GM19463 (cell line): Measurements from ENCODE around the gene CHAMP1.

Source experiments
- ATAC-seq: cut with Tn5 transposase; IDR thresholded peaks from one replicate; pipeline ENCODE4 v1.9.1; 2021; ENCODE audit warnings: mild to moderate bottlenecking, moderate library complexity; ENCODE audit not compliant: unreplicated experiment

The CHAMP1 gene, protein sequence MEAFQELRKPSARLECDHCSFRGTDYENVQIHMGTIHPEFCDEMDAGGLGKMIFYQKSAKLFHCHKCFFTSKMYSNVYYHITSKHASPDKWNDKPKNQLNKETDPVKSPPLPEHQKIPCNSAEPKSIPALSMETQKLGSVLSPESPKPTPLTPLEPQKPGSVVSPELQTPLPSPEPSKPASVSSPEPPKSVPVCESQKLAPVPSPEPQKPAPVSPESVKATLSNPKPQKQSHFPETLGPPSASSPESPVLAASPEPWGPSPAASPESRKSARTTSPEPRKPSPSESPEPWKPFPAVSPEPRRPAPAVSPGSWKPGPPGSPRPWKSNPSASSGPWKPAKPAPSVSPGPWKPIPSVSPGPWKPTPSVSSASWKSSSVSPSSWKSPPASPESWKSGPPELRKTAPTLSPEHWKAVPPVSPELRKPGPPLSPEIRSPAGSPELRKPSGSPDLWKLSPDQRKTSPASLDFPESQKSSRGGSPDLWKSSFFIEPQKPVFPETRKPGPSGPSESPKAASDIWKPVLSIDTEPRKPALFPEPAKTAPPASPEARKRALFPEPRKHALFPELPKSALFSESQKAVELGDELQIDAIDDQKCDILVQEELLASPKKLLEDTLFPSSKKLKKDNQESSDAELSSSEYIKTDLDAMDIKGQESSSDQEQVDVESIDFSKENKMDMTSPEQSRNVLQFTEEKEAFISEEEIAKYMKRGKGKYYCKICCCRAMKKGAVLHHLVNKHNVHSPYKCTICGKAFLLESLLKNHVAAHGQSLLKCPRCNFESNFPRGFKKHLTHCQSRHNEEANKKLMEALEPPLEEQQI

GRCh38 chr13:114314074-114314912 lies at the start of gene CHAMP1:
Gene CHAMP1 (plus strand): TSS chr13:114314503. CDS start chr13:114323843, 9,340 bp downstream.
- ATAC-seq, result peak; percentile 84

- ATAC-seq, result no peak
Measured at GRCh38 chr13:114264886-114265611, 49.3 kb upstream of the CHAMP1 start.

GRCh38 chr13:114266241-114266640 lies 48.1 kb upstream of the CHAMP1 start:
- ATAC-seq, result no peak

DNA sequence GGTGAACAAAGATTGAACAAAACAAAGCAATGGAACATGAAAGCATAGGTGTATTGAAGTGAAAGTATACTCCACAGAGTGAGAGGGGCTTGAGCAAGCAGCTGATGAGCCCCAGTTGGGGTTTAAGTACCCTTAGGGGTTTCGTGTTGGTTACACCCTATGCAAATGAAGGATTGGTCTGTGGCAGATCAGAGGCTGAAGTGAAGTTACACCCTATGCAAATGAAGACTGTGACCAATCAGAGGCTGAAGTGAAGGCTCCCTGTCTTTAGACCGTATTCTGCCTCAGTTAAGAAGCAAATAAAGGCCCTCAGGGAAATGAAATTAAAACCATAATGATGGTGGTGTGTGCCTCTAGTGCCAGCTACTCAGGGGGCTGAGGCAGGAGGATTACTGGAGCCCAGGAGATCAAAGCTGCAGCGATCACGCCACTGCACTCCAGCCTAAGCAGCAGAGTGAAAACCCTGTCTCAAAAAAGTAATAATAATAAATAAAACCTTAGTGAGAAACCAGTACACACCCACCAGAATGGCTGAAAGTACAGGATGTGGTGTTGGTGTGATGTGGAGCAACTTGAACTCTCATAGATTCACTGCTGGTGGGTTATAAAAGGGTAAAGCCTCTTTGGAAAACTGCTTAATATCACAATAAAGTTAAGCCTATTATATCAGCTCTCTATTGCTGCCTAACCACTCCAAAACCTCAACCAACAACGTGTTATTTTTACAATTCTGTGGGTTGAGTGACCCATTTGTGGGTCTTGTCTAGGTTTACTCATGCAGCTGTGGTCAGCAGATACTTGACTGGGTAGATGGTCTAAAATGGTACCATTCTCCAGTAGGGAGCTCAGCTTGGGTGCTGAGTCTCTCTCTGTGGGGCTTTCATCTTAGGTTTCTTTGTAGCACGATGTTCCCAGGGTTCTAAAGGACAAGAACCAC lies 45.7 kb upstream of the CHAMP1 start:
- ATAC-seq, result no peak

DNA sequence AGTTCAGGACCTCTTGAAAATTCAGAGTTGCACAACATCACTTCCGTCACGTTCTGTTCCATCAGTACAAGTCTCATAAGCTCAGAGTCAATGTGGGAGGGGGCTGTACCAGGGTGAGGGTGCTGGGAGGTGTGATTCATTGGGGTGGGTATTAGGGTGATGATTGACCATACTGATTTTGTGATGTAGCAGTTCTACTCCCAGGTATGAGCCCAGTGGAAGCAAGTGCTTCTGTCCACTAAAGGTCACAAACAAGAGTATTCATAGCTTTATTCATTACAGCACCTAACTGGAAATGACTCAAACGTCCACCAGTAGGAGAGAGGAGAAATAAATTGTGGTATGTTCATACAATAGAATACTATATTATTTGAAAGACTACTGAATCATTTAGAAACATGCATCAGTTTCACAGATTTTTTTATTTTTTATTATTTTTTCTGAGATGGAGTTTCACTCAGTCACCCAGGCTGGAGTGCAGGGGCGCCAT lies 45.0 kb upstream of the CHAMP1 start:
- no peak for ATAC-seq

- no peak for ATAC-seq
Measured at GRCh38 chr13:114272977-114273376, 41.3 kb upstream of the CHAMP1 start.

- no peak for ATAC-seq
Measured at GRCh38 chr13:114275304-114275703, 39.0 kb upstream of the CHAMP1 start.

GRCh38 chr13:114279146-114279545 lies 35.2 kb upstream of the CHAMP1 start:
- ATAC-seq, result no peak

- no peak for ATAC-seq
Measured at GRCh38 chr13:114279758-114280355, 34.4 kb upstream of the CHAMP1 start.

GRCh38 chr13:114281351-114282040 lies 32.8 kb upstream of the CHAMP1 start, which contains the start of gene UPF3A:
Gene UPF3A (plus strand): TSS chr13:114281601. CDS start chr13:114281640, 39 bp downstream.
- peak; percentile 73 for ATAC-seq

- ATAC-seq, result peak; percentile 50
Measured at GRCh38 chr13:114282041-114282670, 32.1 kb upstream of the CHAMP1 start.

GRCh38 chr13:114283576-114283975 lies 30.7 kb upstream of the CHAMP1 start:
- ATAC-seq, result no peak

- no peak for ATAC-seq
Measured at GRCh38 chr13:114284680-114285079, 29.6 kb upstream of the CHAMP1 start.

- no peak for ATAC-seq
Measured at GRCh38 chr13:114285166-114285808, 29.0 kb upstream of the CHAMP1 start.

DNA sequence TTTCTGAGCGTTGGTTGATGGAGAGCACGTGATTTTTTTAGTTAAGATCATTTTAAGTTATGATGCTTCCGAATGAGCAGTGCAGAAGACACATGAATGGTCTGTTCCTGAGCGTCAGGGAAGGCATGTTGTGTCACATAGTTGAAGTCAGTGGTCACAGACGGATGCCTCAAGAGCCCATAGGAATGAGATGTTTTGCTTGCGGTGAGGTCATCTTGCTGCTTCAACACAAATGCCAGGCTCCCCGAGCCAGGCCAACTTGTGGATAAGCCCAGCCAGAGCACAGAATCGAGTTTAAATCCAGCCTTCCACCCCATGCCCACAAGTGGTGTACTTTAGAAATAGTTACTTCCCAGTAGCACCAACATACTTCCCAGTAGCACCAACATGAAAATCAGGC lies 27.5 kb upstream of the CHAMP1 start:
- no peak for ATAC-seq

DNA sequence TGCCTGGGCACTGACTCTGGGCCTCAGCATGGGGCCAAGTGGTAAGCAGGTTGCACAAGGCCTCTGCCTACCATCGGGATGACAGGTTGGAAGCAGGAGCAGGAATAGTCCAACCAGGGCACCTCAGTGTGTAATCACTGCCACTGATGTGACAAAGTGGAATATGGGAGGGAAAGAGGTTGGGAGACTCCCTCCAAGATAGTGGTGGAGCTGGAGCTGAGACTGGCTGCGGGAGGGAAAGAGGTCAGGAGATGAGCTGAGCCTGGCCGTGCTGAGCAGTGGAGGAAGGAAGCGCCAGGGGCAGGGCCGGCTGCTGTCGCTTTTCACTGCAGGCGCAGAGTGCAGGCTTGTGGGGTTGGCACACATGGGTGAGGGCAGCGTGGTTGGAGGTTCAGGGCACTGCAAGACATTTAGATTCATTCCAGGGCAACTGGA lies 26.1 kb upstream of the CHAMP1 start:
- no peak for ATAC-seq

DNA sequence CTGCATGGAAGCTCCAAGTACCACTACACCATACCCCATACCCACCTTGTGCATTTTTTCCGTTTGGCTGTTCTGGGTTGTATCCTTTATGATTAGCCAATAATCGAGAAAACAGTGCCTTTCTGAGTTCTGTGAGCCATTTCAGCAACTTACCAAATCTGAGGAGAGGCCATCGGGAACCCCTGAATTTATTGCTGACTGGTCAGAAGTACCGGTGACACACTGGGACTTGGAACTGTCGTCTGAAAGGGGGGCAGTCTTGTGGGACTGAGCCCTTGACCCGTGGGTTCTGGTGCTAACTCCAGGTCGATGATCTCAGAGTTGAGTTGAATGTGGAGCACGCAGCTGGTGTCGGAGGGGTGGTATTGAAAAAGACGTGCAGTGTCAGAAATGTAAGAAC lies 17.9 kb upstream of the CHAMP1 start:
- no peak for ATAC-seq
